SK-N-SH treated with all-trans-retinoic acid at 6 μM for 48 hours (cell line): ENCODE measurements around the gene SPRR5.

Source experiments
- ARNTL ChIP-seq: fragments of 450-650 bp; formaldehyde crosslinking; IDR thresholded peaks from 2 replicates; pipeline ENCODE4 v1.5.0; 2020; ENCODE audit warnings: low read depth, mild to moderate bottlenecking, moderate library complexity, borderline replicate concordance
- BACH2 ChIP-seq: fragments of 250-450 bp; sonication (Bioruptor Pico); IDR thresholded peaks from 2 replicates; pipeline ENCODE4 v1.9.0; 2021; ENCODE audit warnings: mild to moderate bottlenecking, borderline replicate concordance
- CREB5 ChIP-seq: fragments of 250-450 bp; sonication (Bioruptor Pico); IDR thresholded peaks from 2 replicates; pipeline ENCODE4 v1.5.1; 2020; ENCODE audit warnings: low read depth, mild to moderate bottlenecking, moderate library complexity
- CSRNP3 ChIP-seq: fragments of 250-450 bp; sonication (Bioruptor Pico); IDR thresholded peaks from 2 replicates; pipeline ENCODE4 v1.5.1; 2021; ENCODE audit warnings: mild to moderate bottlenecking, moderate library complexity
- GLIS3 ChIP-seq: fragments of 250-450 bp; sonication (Bioruptor Pico); IDR thresholded peaks from 2 replicates; pipeline ENCODE4 v1.5.0; 2020; ENCODE audit warnings: mild to moderate bottlenecking, moderate library complexity
- ISL1 ChIP-seq: fragments of 250-450 bp; sonication (Bioruptor Pico); IDR thresholded peaks from 2 replicates; pipeline ENCODE4 v2.1.2; 2022; ENCODE audit warnings: mild to moderate bottlenecking, moderate library complexity
- OSR1 ChIP-seq: fragments of 250-450 bp; sonication (Bioruptor Pico); IDR thresholded peaks from 2 replicates; pipeline ENCODE4 v1.8.0; 2022; ENCODE audit warnings: moderate library complexity, mild to moderate bottlenecking, inconsistent platforms
- PATZ1 ChIP-seq: fragments of 250-450 bp; sonication (Bioruptor Pico); IDR thresholded peaks from 2 replicates; pipeline ENCODE4 v1.8.0; 2020; ENCODE audit warnings: mild to moderate bottlenecking, moderate library complexity, borderline replicate concordance
- POU6F1 ChIP-seq: fragments of 250-450 bp; sonication (Bioruptor Pico); IDR thresholded peaks from 2 replicates; pipeline ENCODE4 v1.8.0; 2021; ENCODE audit warnings: low read depth, mild to moderate bottlenecking, moderate library complexity, borderline replicate concordance
- SNAI2 ChIP-seq: fragments of 250-450 bp; sonication (Bioruptor Pico); IDR thresholded peaks from 2 replicates; pipeline ENCODE4 v1.5.0; 2020; ENCODE audit warnings: mild to moderate bottlenecking, moderate library complexity
- ZFP3 ChIP-seq: fragments of 250-450 bp; sonication (Bioruptor Pico); IDR thresholded peaks from 2 replicates; pipeline ENCODE4 v1.5.0; 2020; ENCODE audit warnings: mild to moderate bottlenecking, moderate library complexity
- ZNF565 ChIP-seq: fragments of 450-650 bp; formaldehyde crosslinking; conservative IDR thresholded peaks from 2 replicates; pipeline ENCODE4 v1.5.0; 2020; ENCODE audit warnings: low read depth, mild to moderate bottlenecking, moderate library complexity
- ZNF8 ChIP-seq: fragments of 450-650 bp; formaldehyde crosslinking; IDR thresholded peaks from 2 replicates; pipeline ENCODE4 v1.5.0; 2020; ENCODE audit warnings: mild to moderate bottlenecking, moderate library complexity

GRCh38 chr1:152954436-152954835, 7.4 kb downstream of the SPRR5 start:
- TF ChIP-seq POU6F1 (CRISPR knock-in tag) (no peak), ZFP3 (CRISPR knock-in tag) (no peak), BACH2 (no peak), CREB5 (CRISPR knock-in tag) (no peak), PATZ1 (CRISPR knock-in tag) (no peak), ARNTL (CRISPR knock-in tag) (no peak), ISL1 (CRISPR knock-in tag) (no peak), ZNF8 (CRISPR knock-in tag) (no peak), GLIS3 (CRISPR knock-in tag) (no peak), ZNF565 (CRISPR knock-in tag) (no peak), OSR1 (CRISPR knock-in tag) (no peak), CSRNP3 (CRISPR knock-in tag) (no peak), SNAI2 (CRISPR knock-in tag) (no peak)
